ENCODE data around the gene LRRC45. TPM values are rescaled to one million over a fixed set of nuclear protein-coding genes. Genes with fewer than 3 reads are reported as not detected.

The LRRC45 gene
- total RNA-seq, 2 donors from 2014 or later: 16.6 to 60.0 TPM

DNA sequence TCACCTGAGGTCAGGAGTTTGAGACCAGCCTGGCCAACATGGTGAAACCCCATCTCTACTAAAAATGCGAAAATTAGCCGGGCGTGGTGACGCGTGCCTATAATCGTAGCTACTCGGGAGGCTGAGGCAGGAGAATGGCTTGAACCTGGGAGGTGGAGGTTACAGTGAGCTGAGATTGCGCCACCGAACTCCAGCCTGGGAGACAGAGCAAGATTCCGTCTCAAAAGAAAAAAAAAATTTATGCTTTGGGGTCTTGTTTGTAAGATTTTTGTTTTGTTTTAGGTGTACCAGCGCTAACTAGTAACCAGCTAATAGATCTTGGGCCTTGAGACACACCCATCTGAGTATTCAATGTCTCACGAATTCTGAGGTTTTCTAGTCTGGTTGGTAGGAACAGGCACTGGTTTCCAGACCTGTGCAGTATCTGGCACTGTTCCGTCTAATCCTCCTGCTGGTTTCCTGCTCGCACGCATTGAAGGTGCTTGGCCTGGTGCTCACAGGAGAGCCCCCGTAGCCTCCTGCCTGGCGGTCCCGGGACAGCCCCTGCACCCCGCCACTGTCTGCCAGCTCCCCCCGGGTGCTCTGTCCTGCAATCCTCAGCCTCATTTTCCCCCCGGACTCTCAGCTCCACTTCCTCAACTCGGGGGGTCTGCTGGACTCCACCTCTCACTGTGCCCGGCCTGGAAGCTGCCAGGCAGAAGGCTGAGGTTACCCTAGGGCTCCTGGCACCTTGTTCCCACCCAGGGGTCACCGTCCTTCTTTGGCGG, 53.1 kb downstream of the LRRC45 start:
- Histone ChIP-seq H3K4me1 (no peaks in the 10 kb centered on the region), H3K27ac (no peak overlapping the region), H3K27me3 (no peaks in the 10 kb centered on the region), H3K9ac (ENCODE audit: low read depth in 2 of 2, low read length in 2 of 2) (no peak overlapping the region), H3K36me3 (peaks cover 10% of the 10 kb centered on the region), H3K9me3 (no peaks in the 10 kb centered on the region), H3K4me3 (no peak overlapping the region)
- intact Hi-C loops (cut with DNase I): no loop called here
- no peak for DNase-seq
- TF ChIP-seq, protein P1, sequence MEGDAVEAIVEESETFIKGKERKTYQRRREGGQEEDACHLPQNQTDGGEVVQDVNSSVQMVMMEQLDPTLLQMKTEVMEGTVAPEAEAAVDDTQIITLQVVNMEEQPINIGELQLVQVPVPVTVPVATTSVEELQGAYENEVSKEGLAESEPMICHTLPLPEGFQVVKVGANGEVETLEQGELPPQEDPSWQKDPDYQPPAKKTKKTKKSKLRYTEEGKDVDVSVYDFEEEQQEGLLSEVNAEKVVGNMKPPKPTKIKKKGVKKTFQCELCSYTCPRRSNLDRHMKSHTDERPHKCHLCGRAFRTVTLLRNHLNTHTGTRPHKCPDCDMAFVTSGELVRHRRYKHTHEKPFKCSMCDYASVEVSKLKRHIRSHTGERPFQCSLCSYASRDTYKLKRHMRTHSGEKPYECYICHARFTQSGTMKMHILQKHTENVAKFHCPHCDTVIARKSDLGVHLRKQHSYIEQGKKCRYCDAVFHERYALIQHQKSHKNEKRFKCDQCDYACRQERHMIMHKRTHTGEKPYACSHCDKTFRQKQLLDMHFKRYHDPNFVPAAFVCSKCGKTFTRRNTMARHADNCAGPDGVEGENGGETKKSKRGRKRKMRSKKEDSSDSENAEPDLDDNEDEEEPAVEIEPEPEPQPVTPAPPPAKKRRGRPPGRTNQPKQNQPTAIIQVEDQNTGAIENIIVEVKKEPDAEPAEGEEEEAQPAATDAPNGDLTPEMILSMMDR (IDR thresholded peaks at IDR 0.05): no peak

DNA sequence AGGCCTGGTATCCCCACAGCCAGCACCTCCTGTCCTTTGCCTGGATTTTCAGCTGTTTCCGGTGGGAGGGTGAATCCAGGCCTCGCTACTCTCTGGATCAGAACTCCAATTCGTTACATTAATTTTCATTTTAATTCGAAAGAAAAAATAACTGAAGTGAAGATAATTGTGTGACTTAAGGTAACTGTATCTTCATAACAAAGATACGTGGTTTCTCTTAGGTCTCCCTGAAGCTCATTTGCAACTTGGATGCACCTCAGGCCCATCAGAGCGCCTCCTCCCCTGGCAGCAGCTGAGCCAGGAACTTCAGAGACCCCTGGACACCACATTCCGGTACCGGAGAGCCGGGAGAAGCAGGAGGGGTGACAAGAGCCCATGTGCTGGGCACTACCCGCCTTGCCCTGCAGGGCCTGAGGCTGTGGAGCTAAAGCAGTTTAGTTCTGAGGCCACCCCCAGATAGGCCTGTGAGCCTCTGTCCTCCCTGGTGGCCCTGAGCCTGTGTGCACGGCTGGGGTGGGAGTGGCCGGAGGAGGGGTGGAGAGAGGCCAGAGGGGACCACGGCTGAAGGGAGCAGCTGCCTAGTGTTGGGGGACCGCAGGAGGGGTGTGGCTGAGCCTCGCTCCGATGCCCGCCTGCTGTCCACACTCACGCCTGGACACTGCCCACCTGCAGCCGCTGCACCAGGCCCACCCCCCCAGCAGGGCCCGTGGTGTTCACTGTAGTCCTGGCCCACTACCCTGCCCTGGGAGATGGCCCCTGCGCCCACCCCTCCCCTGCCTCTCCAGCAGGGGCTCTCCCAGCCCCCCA, 53.9 kb downstream of the LRRC45 start:
- intact Hi-C loops (cut with DNase I): no loop called here
- DNase-seq: no peak
- TF ChIP-seq, protein P1 (IDR thresholded peaks at IDR 0.05): no peak
- H3K9me3 ChIP-seq: no peaks in the 10 kb centered on the region
- no peak overlapping the region for H3K27ac ChIP-seq
- no peaks in the 10 kb centered on the region for H3K4me1 ChIP-seq
- H3K36me3 ChIP-seq: peaks cover 11% of the 10 kb centered on the region
- H3K27me3 ChIP-seq: no peaks in the 10 kb centered on the region
- no peak overlapping the region for H3K4me3 ChIP-seq
- no peak overlapping the region for H3K9ac ChIP-seq (ENCODE audit: low read depth in 2 of 2, low read length in 2 of 2)

DNA sequence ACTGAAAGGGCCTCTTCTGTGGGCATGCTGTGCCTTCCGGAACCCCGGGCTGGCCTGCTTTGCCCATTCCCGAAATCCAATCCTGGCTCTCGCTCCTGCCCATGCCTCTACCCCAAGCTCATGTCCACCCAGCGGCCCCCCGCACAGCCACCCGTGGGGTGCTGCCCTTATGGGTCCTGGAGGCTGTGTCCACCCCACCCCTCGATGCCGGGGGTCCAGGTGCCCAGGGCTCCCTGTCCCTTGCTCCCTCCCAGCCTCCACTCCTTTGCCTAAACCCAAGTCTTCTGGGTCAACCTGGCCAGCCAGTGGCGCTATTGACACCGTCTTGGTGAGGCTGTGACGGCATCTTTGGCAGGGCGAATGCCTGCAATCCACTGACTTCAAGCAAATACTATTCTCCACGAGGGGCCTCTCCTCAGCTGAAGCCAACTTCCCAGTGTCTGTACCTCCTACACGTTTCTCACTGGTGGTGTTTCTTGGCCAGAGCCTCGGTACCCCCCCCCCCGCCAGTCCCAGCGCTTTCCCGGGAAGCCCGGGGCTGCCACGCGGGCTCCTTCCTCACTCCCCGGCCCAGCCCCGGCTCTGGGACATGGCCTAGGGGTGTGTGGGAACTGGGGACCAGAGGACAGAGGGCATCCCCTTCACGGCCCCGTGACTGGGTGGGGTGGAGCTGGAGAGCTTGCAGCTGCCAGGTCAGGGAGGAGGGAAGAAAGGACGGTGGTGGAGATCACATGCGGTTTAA, 54.7 kb downstream of the LRRC45 start:
- H3K27ac ChIP-seq: no peak overlapping the region
- no peak for DNase-seq
- peaks cover 17% of the 10 kb centered on the region for H3K36me3 ChIP-seq
- H3K4me3 ChIP-seq: no peak overlapping the region
- H3K9me3 ChIP-seq: no peaks in the 10 kb centered on the region
- intact Hi-C loops (cut with DNase I): no loop called here
- no peak overlapping the region for H3K9ac ChIP-seq (ENCODE audit: low read depth in 2 of 2, low read length in 2 of 2)
- no peaks in the 10 kb centered on the region for H3K27me3 ChIP-seq
- TF ChIP-seq, protein P1 (IDR thresholded peaks at IDR 0.05): no peak
- no peaks in the 10 kb centered on the region for H3K4me1 ChIP-seq

DNA sequence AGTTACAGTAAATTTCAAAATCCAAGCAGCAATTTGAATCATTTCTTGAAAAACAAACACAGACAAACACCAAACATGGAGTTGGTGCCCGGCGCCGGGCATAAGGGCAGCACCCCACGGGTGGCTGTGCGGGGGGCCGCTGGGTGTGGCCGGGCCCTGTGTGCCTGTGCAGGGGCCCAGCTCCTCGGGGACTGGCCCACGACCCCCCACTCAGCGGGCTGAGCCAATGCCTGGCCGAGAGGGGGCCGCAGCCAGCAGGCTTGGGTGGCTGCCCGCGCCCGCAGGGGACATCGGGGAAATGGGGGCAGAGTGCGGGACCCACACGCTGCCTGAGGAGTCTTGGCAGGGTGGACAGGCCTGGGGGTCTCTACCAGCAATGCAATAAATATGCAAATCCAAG, 55.3 kb downstream of the LRRC45 start:
- TF ChIP-seq, protein P1 (IDR thresholded peaks at IDR 0.05): no peak
- H3K9me3 ChIP-seq: no peaks in the 10 kb centered on the region
- H3K9ac ChIP-seq (ENCODE audit: low read depth in 2 of 2, low read length in 2 of 2): no peak overlapping the region
- H3K27me3 ChIP-seq: no peaks in the 10 kb centered on the region
- intact Hi-C loops (cut with DNase I): no loop called here
- no peaks in the 10 kb centered on the region for H3K4me1 ChIP-seq
- no peak overlapping the region for H3K27ac ChIP-seq
- peaks cover 24% of the 10 kb centered on the region for H3K36me3 ChIP-seq
- no peak for DNase-seq
- H3K4me3 ChIP-seq: no peak overlapping the region

DNA sequence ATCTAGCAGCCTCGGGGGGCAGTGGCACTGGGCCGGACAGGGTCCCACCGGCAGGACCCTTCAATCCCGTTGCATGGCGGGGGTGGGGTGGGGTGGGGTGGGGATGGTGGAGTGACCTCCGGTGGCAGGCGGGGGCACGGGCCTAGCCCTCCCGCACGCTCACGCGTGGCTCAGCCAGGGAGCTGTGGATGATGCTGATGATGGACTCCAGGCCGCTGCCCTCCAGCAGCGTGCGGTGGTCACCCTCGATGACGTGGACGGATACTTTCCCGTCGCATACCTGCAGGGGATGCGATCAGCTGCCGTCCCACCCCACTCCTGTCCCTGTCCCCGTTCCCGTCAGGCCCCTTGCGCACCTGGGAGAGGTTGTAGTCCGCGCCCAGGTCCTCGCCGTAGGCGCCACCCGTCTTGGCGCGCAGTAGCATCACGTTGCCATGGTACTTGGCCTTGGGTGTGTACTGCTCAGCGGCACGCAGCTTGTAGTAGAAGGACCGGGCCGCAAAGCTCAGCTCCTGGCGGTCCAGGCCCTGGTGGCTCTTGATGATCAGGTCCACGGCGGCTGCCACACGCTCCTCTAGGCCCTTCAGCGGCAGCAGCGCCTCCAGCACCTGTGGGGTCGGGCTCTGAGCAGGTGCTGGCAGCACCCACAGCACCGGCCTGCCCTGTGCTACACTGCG, 56.0 kb downstream of the LRRC45 start:
- Histone ChIP-seq H3K9ac (ENCODE audit: low read depth in 2 of 2, low read length in 2 of 2) (no peak overlapping the region), H3K27ac (no peak overlapping the region), H3K4me3 (no peak overlapping the region), H3K9me3 (no peaks in the 10 kb centered on the region), H3K27me3 (no peaks in the 10 kb centered on the region), H3K4me1 (no peaks in the 10 kb centered on the region), H3K36me3 (peaks cover 26% of the 10 kb centered on the region)
- TF ChIP-seq, protein P1 (IDR thresholded peaks at IDR 0.05): no peak
- no peak for DNase-seq
- intact Hi-C loops (cut with DNase I): no loop called here
